NB4 (cell line): Measurements from ENCODE around the gene HS3ST1.

Experiments
- CTCF ChIP-seq: IDR thresholded peaks from one replicate; pipeline ENCODE4 v1.5.1; 2012; ENCODE audit warnings: low read depth, low read length
- MAX ChIP-seq: IDR thresholded peaks from 2 replicates; pipeline ENCODE4 v1.6.1; 2011; ENCODE audit warnings: low read depth, low read length

GRCh38 chr4:11428231-11428898 lies at the start of gene HS3ST1:
- no peak for TF ChIP-seq MAX
- TF ChIP-seq CTCF: no peak
